Activated CD8-positive, alpha-beta memory T cell treated with anti-CD3 and anti-CD28 coated beads for 36 hours (primary cell): ENCODE measurements around the gene NRAP. TPM values are rescaled to one million over a fixed set of nuclear protein-coding genes. Genes with fewer than 3 reads are reported as not detected.

Experiments used
- CTCF ChIA-PET: fragments of 350-600 bp; sonication (Branson Sonifier 250); formaldehyde crosslinking; loops from one replicate; lab custom pipeline; 2021; ENCODE audit warnings: antibody characterized with exemption; lab: Charles Lee
- POLR2A ChIA-PET: fragments of 350-600 bp; sonication (Branson Sonifier 250); formaldehyde crosslinking; loops from one replicate; lab custom pipeline; 2021; ENCODE audit warnings: antibody characterized with exemption; lab: Charles Lee
- total RNA-seq, 2 experiments: library from RNA; stranded (reverse); gene quantifications; one replicate each; pipeline ENCODE4 v1.2.3, GENCODE V29; 2021

Gene NRAP
- total RNA-seq, 2 experiments from 2014 or later, result not detected

DNA sequence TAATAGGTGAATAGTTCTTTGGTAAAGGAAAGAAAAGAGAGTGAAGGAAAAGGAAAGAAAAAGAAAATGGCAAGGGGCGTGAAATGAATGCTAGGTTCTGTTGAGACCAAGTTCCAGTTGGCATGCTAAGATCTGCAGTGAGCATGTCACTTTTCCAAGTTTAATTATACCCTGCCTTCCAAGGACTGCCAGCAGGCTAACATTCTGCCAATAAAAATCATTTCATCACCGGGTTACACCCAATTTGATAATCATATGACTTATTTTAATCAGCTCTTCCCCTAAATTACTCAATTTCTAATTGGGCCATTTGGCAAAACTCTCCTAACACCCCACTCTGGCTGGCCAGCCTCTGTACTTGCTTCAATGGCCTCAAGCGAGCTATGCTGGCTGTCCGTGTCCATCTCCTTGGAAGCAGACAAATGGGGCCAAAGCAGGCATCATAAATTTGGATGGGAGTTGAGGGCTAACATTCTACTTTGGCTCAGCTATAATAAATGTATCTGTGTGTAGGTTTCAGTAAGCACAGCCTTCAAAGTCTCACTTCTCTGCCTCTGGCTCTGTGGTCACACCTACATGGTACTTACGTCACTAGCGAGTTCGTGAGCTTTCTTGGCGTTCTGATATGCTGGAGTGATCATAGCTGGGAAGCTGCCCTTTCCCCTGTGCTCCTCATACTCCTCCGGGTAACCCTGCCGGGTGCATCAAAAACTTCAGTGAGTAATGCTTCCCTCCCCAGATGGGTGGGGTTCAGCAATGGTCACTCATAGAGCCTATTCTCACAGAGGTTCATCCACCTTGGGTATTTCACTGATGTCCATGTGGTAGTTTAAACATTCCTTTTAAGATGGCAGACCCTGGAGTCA is 17.3 kb downstream of the NRAP start:
- POLR2A ChIA-PET, result no interaction called here

DNA sequence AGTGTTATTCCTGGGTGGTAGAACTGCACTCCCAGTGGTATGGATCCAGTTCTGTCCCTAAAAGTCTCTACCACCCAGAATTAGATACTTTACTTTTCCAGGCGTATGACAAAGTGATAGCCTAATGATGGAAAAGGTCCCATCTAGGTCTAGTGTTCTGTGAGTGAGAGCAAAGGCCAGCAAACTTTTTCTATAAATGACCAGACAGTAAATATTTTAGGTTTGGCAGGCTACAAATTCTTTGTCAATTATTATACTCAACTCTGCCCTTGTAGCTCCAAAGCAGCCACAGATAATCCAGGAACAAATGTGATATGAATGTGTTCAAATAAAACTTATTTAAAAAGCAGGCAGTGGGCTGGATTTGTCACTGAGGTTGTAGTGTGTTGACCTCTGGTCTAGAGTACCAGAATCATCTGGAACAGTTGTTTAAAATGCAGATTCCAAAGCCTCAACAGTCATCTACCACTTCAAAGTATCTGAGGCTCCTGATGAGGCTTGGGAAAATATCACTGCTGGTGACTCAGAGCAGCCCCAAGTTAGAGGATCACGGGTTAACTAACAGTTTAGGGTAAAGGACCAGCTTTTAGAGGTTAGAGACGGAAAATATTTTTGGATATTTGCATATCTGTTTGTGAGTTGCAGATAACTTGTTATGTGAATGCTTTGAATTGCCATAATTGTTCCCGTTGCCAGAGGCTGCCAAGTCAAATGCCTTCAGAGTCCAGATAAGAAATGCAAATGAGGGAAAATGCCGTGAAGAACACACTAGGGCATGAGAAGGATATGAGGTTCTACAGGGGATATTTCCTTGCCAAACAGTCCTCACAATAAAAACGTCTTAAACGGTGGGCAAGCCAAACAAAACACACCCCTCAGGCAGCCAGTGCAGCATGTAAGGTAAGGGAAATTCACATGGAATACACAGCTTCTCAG is 19.4 kb downstream of the NRAP start:
- POLR2A ChIA-PET, result interaction anchor here (0.6 kb wide), 1 partner anchor 172 kb away, joined by 3 read pairs; no protein-coding TSS in a partner anchor

More for the DNA sequence above, 17.3 kb downstream of the NRAP start:
- CTCF ChIA-PET, result no interaction called here

DNA sequence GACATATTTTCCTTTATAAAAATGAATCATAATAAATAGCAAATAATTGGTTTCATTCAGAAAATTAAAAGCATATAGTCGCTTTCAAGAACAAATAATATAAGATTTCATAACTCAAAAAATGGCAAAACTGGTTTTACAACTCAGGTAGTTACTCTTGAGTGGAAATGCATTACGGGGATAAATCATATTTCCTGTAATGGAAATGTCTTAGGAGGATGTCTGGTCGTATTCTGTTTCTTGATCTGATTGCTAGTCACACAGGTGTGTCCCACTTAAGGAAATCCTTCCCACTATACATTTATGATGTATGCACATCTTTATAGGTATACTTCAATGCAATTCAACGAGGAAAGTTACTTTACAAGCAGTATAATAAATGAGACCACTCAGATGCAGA is 20.7 kb downstream of the NRAP start:
- CTCF ChIA-PET, result no interaction called here
- POLR2A ChIA-PET, result interaction anchor here (0.6 kb wide), 1 partner anchor 173 kb away, joined by 3 read pairs; no protein-coding TSS in a partner anchor

More for the DNA sequence above, 19.4 kb downstream of the NRAP start:
- CTCF ChIA-PET, result no interaction called here

DNA sequence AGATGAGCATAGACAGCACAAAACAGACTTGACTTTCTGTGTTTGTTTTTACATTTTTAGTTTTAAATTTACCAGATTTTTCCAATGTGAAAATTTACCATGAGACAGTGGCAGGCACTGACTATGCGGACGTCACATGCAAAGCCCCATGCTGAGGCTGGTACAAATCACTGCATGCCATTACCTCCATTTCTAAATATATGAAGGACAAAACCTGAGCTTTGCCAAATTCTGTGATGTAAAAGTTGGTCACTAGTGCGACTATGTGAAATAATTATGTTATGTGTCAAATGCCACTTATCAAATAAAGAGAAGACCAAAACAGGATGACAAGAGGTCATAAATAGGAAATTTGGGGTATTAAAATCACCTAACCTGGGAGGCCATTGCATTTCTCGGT is 22.1 kb downstream of the NRAP start:
- ChIA-PET CTCF (no interaction called here), POLR2A (no interaction called here)

DNA sequence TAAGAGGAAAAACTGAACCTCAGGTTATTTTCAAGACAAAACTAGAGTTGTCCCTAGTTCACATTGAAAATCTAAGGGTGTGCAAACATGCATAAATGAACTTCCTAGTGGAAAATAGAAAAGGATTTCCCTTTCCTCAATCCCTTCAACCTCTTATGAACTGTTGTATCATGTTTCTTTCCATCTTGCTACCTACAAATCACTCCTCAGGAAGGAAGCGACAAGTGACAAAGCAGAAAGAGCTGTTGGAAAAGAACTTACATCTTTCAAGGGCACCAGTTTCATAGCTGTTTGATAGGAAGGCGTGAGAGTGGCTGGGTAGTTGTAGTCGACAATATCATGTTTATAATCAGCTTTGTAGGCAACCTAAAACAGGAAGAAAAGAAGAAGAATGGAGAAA is 23.9 kb downstream of the NRAP start:
- POLR2A ChIA-PET, result no interaction called here
- CTCF ChIA-PET, result no interaction called here

DNA sequence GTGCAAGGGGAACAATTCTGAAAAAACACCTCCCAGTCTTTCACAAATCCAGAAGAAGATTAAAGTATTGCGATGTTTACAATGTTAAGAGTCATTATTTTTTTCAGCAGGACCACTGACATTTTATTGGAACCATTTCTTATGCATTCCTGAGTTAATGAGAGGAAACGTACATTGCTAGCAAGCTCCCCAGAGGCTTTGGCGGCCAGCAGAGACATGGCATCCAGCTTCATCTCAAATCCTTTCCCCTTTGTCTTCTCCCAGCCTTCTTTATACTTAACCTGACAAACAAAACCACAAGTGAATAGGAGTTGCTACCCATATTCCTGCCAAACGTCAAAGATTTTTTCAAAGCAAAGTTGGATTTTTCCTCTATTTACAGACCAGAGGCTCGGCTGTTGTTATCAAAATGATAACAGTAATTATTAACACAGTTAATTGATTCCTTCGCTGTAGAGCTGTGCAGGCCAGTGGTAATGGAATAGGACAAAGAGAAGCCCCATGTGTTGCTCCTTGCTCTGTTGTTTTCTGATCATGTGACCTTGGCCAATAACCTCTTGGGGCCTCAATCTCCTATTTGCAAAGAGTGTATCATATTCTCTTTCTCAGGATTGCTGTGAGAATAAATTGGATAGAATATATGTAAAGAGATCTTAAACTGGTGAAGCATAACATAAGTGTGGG is 32.0 kb downstream of the NRAP start:
- ChIA-PET POLR2A (no interaction called here), CTCF (no interaction called here)

DNA sequence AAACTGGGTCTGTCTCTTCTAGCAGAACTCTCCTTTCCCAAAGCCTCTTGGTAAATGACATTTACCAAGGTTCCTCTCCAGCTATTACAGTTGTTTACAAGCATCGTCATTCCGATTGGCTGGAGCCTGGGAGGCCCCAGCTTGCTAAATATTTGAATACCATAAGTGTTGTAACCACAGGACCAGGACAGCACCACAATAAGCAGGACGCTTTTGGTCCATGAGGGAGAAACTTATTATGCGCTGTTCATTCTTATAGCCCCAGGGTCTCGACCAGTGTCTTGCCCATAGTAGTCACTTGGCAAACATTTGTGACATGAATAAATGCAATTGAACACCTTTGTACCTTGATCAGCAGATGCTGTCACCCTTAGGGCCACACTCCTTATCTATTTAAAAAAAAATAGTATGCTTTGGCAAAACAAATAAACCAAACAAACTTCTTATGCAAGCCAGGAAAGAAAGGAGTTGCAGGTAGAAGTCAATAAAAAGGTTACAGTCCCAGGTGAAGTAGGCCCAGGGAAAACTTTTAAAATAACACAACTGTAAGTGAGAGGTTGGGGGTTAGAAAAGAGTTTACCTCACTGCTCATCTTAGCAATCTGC is 32.8 kb downstream of the NRAP start:
- ChIA-PET CTCF (no interaction called here), POLR2A (no interaction called here)

DNA sequence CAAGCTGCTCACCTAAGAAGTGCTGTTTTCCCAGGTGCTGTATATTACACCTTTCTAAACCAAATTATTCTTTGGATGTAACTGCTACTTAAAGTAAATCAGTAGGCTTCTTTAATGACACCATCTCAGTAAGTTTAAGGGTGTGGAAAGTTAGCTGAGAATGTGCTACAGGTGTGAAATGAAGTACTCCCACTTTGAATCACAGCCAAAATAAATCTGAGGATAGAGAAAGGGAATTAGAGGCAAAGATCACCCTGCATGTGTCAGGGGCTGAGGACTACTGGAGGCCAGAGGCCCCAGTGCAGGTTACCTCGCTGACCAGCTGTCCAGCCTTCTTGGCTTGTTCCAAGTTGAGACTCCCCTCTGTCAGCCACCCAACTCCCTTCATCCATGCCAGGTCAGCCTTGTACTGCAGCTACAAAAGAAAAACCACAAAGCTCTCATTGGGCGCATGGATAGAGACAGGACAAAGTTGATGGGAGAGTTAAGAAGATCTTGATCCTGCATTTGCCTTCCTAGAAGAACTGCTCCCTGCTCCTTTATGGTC is 35.2 kb downstream of the NRAP start:
- ChIA-PET POLR2A (no interaction called here), CTCF (no interaction called here)

DNA sequence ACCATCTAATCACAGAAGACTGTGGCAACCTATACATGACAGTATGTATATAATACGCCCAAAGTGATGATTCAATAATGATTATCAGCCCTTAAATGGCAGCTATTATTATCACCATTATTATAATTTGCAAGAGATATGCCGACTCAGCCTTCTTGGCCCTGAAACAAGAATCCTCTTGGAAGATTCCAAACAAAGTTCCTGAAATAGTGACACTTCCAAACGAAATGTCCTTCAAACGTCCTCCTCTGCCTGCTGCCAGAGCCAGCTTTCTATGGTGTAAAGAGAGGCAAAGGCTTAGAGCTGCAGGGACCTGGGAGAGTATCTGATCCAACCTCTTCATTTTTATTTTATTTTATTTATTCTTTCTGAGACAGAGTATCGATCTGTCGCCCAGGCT is 36.0 kb downstream of the NRAP start:
- ChIA-PET POLR2A (no interaction called here), CTCF (no interaction called here)

DNA sequence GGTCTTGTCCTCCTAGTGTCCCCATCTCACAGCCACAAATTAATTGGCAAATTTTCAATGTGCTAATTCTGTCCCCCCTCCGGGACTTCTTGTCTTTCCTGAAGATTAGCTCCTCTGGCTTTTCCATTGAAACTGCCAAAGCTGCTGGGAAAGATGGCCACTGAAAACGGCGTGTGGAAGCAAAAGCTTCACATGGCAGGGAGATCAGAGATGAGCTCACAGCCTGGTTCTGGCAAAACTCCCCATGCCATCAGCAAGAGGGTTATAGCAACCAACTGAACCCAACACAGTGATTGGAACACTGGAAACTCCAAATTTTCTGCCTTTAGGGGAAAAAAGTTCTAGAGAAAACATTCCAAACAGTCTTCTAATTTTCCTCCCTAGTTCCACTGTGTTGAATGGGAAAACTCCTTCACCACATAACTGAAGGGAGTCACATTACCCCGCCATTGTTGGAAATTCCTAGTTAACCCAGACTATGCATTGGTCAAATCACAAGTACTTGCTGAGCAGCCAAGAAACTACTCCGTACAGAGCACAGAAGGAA is 37.0 kb downstream of the NRAP start:
- CTCF ChIA-PET, result interaction anchor here (0.5 kb wide), 1 partner anchor 96 kb away, joined by 3 read pairs; no protein-coding TSS in a partner anchor
- POLR2A ChIA-PET, result interaction anchor here (0.9 kb wide), 1 partner anchor 10 kb away, joined by 3 read pairs; no protein-coding TSS in a partner anchor

DNA sequence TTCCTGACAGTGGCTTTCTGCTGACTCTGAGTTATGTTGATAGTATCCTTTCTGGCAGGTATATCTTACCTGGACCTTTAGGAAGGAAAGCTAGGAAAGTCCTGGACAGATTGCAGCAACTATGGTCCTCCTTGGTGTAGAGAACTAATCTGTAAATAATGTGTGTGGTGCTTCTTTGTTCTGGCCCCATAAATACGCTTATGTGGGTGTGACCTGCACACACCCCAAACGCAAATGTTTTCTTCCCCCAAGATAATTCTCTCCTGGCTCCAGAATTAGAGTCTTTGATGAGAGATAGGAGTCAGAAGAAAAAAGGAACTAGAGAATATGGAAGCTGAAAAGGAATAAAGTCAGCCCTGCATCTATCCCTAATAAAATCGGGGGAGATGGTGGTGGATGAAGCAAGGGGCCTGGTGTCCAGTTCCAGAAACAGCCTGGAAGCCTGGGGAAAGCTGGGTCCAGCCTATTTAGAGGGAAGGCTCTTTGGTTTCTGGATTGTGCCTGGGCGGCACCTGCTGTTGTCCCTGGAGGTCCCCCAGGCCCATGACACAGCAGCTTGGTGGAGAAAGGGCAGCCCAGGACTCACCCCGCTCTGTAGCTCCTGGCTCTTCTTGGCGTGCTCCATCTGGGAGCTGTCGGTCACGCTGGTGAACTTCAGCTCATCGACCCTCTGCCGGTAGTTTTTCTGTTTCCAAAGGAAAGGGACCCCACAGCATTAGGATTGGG is 38.2 kb downstream of the NRAP start:
- CTCF ChIA-PET, result interaction anchor here (0.6 kb wide), 1 partner anchor 429 kb away, joined by 3 read pairs; no protein-coding TSS in a partner anchor

DNA sequence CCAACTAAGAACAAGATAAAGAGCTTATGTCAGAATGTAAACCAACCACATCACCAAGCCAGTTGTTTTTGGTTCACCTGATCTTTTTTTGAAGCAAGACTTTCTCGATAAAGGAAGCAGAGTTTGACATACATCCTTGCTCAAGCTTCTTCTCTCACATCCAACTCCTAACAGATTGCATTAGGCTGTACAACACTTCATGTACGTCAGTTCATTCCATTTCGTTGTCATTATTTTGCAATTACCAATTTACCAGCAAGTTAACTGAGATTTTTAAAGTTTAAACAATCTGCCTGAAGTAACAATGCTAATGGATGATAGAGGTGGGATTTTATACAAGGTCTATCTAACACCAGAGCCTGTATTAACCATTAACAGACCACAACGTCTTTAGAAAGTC is 41.0 kb downstream of the NRAP start:
- ChIA-PET CTCF (no interaction called here), POLR2A (no interaction called here)

More for the DNA sequence above, 38.2 kb downstream of the NRAP start:
- POLR2A ChIA-PET, result interaction anchor here (0.9 kb wide), 1 partner anchor 9 kb away, joined by 3 read pairs; no protein-coding TSS in a partner anchor

DNA sequence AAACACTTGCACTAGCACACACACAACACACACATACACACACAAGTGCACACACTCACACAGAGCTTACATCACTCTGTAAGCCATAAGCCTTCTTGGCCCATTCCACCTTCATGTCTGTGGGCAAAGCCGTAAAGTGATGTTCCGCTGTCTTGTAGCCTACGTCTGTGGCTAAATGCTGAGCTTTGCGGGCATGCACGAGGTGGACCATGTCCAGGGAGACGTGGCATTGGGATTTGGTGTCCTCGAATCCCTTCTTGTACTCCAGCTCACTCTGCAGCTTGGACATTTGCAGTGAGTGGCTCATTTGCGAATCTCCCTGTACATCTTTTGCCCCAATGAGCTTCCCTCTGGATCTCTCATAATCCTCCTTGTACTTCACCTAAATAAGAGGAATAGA is 42.0 kb downstream of the NRAP start:
- CTCF ChIA-PET, result no interaction called here

DNA sequence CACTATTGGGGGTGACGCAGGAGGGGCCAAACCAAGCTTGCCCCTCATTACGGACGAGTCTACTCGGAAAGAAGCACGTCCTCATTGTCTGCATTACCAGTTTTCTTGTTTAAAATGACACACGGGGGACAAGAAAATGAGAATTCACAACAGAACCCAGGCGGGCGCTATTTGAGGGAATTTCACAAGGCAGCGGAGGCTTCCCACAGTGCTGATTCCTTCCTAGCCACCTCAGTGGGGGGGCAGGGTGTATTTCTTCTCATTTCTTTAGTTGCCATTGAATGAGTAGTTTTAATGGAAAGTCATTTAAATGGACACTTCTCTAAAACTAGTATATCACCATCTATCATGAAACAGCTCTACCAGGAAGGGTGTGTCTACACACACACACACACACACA is 42.9 kb downstream of the NRAP start:
- CTCF ChIA-PET, result no interaction called here
- POLR2A ChIA-PET, result no interaction called here

More for the DNA sequence above, 42.0 kb downstream of the NRAP start:
- POLR2A ChIA-PET, result no interaction called here

DNA sequence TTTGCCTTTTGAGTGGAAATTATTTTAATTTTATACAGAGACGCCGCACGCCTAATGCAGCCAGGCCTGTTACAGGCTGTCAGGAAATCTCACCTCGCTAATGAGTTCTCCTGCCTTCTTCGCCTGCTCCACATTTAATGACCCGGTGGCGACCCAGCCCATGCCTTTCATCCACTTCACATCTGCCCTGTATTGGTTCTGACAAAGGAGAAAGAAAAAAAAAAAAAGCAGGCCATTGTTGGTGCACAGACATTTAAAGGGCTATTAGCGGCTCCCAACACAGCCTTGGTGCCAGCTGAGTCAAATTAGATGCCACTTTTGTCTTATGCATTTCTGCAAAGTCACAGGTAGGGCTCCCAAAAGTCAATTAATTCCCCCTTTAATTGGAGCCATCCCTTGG is 43.3 kb downstream of the NRAP start:
- CTCF ChIA-PET, result no interaction called here
- POLR2A ChIA-PET, result no interaction called here

DNA sequence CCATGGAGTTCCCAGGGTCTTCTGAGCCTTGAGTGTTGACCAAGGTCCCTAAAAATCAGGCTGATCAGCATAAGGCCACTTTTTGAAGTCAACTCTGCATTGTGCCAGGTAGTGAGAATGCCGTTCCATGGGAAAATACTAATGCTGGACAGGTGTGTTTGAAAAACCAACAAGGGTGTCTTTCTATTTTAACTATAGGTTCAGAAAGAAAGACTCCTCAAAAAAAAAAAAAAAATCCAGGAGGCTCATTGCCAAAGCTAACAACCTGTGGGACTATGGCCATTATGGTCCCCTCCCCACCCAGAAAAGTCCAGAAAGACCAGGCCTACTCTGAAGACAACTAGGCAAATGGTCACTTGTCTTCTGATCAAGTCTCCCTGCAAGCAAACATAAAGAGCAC is 44.4 kb downstream of the NRAP start:
- ChIA-PET CTCF (no interaction called here), POLR2A (no interaction called here)

DNA sequence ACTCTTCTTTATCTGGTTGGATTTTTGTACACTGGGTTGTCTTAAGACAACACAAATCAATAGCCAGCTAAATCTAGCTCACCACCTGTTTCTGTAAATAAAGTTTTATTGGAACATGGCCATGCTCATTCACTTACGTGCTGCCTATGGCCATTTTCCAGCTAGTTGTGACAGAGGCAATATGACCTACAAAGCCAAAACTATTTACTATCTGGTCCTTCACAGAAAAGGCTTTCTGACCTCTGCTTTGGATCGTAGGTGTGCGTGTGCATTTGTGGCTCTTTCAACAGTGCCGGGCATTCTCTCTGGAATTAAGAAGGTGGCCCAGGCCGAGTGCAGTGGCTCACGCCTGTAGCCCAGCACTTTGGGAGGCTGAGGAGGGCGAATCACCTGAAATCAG is 45.5 kb downstream of the NRAP start:
- ChIA-PET POLR2A (no interaction called here), CTCF (no interaction called here)

DNA sequence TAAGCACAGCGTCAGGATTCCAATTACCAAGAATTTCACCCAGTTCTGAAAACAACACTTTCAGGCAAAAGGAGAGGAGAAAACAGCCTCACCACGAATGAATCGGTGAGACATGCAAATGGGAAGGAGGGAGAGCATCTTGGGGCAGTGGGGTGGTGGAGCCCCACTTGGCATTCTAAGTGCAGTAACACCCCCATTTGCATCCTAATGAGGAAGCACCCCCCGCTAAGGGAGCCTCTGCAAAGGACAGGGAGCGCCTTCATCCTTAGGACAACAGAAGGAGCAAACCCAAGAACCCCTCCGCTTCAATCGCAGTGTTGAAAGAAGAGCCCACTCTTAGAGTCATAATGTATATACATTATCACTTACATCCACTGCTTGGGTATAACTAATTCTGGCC is 46.8 kb downstream of the NRAP start:
- POLR2A ChIA-PET, result interaction anchor here (1.0 kb wide), 1 partner anchor 9 kb away, joined by 3 read pairs; no protein-coding TSS in a partner anchor
- CTCF ChIA-PET, result no interaction called here
